Gastrocnemius medialis (tissue), 4 donors: Measurements from ENCODE around the gene ERGIC3. TPM values are rescaled to one million over a fixed set of nuclear protein-coding genes. Genes with fewer than 3 reads are reported as not detected.

Experiments used
- ATAC-seq, 2 donors: fragments of 150-250 bp; one replicate each; pipeline ENCODE4 v1.9.1; 2016
- DNase-seq, 2 donors: peaks; one replicate each; pipeline ENCODE4 v3.0.0-alpha.2; 2019
- H3K27ac ChIP-seq, 4 donors: fragments of 200-600 bp; sonication (generic); 1 replicate in 1 of 4; 2 replicates in 3 of 4; pipeline ENCODE4 v1.5.1; 2016 to 2018; ENCODE audit warnings: mild to moderate bottlenecking in 2 of 4, moderate library complexity in 1 of 4
- H3K27me3 ChIP-seq, 3 donors: fragments of 200-600 bp; sonication (generic) in 2 of 3; 1 replicate in 1 of 3; 2 replicates in 2 of 3; pipeline versions ENCODE4 v1.5.1 to v1.6.0; 2016 to 2019; ENCODE audit warnings: mild to moderate bottlenecking in 1 of 3, moderate library complexity in 1 of 3
- H3K36me3 ChIP-seq, 2 donors: fragments of 200-600 bp; sonication (generic) in 1 of 2; one replicate each; pipeline ENCODE4 v1.5.1; 2017 to 2018
- H3K4me1 ChIP-seq, 2 donors: fragments of 200-600 bp; sonication (generic) in 1 of 2; one replicate each; pipeline ENCODE4 v1.5.1; 2016 to 2017; ENCODE audit warnings: mild to moderate bottlenecking in 2 of 2
- H3K4me3 ChIP-seq, 4 donors: fragments of 200-600 bp; sonication (generic) in 3 of 4; 1 replicate in 1 of 4; 2 replicates in 3 of 4; pipeline ENCODE4 v1.5.1; 2016 to 2019; ENCODE audit warnings: mild to moderate bottlenecking in 2 of 4
- H3K9me3 ChIP-seq, 3 donors: fragments of 200-600 bp; sonication (generic) in 2 of 3; 1 replicate in 1 of 3; 2 replicates in 2 of 3; pipeline ENCODE4 v1.5.1; 2016 to 2019
- POLR2A ChIP-seq, 2 donors: fragments of 450-650 bp; IDR thresholded peaks; one replicate each; pipeline ENCODE4 v1.6.1; 2017; ENCODE audit warnings: antibody characterized with exemption in 2 of 2, mild to moderate bottlenecking in 2 of 2, moderate library complexity in 2 of 2
- in situ Hi-C, 4 donors: fragments of 200-750 bp; cut with MboI; loops; one replicate each; pipeline versions ENCODE4 v1.15.0 to v1.8.0; 2017; ENCODE audit warnings: low sequenced_read_pairs in 4 of 4
- intact Hi-C: fragments of 100-400 bp; cut with DNase I; formaldehyde crosslinking; loops from one replicate; pipeline ENCODE4 v1.15.1; 2023; ENCODE audit warnings: low total_unique reads
- total RNA-seq, 4 donors: library from RNA; depleted of rRNA; stranded (reverse); fragments of >200 nt; gene quantifications; one replicate each; pipeline versions ENCODE4 v1.1.0 to v1.2.3, GENCODE V29; 2016
- TF ChIP-seq, protein P1 (sequence below), 5 experiments: fragments of 450-650 bp in 3 of 5; fragments of 200-600 bp in 2 of 5; sonication (generic) in 2 of 5; IDR thresholded peaks in 4 of 5; conservative IDR thresholded peaks in 1 of 5; 1 replicate in 4 of 5; 2 replicates in 1 of 5; pipeline ENCODE4 v1.5.1; 2016 to 2019; ENCODE audit warnings: antibody characterized with exemption in 5 of 5, mild to moderate bottlenecking in 3 of 5, moderate library complexity in 3 of 5

Gene ERGIC3
- total RNA-seq, 4 donors from 2014 or later = 82.5 to 91.0 (median 89.2) TPM

DNA sequence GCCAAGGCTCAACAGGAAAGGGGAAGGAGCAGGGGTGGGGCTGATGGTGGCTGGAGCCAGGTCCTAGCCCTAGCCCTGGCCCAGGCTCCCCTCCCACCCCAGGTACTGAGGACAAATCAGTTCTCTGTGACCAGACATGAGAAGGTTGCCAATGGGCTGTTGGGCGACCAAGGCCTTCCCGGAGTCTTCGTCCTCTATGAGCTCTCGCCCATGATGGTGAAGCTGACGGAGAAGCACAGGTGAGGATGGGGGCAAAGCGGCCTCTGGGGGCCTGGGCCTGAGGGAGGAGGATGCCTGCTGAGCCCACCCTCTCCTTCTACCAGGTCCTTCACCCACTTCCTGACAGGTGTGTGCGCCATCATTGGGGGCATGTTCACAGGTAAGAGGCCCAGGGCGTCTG is 15.0 kb downstream of the ERGIC3 start:
- Histone ChIP-seq H3K4me3 (no peak overlapping the region), H3K9me3 (no peaks in the 10 kb centered on the region), H3K4me1 (no peaks in the 10 kb centered on the region), H3K36me3 (peaks cover 0 to 32% of the 10 kb centered on the region in 2 donors), H3K27me3 (no peaks in the 10 kb centered on the region), H3K27ac (no peak overlapping the region)
- no peak for TF ChIP-seq POLR2A (IDR thresholded peaks at IDR 0.05)
- TF ChIP-seq, protein P1, sequence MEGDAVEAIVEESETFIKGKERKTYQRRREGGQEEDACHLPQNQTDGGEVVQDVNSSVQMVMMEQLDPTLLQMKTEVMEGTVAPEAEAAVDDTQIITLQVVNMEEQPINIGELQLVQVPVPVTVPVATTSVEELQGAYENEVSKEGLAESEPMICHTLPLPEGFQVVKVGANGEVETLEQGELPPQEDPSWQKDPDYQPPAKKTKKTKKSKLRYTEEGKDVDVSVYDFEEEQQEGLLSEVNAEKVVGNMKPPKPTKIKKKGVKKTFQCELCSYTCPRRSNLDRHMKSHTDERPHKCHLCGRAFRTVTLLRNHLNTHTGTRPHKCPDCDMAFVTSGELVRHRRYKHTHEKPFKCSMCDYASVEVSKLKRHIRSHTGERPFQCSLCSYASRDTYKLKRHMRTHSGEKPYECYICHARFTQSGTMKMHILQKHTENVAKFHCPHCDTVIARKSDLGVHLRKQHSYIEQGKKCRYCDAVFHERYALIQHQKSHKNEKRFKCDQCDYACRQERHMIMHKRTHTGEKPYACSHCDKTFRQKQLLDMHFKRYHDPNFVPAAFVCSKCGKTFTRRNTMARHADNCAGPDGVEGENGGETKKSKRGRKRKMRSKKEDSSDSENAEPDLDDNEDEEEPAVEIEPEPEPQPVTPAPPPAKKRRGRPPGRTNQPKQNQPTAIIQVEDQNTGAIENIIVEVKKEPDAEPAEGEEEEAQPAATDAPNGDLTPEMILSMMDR (IDR thresholded peaks at IDR 0.05 in 4 of 5, conservative IDR thresholded peaks at IDR 0.05 in 1 of 5) = no peak
- intact Hi-C loops = no loop called here
- in situ Hi-C loops = no loop called here
- ATAC-seq = no peak
- no peak for DNase-seq

DNA sequence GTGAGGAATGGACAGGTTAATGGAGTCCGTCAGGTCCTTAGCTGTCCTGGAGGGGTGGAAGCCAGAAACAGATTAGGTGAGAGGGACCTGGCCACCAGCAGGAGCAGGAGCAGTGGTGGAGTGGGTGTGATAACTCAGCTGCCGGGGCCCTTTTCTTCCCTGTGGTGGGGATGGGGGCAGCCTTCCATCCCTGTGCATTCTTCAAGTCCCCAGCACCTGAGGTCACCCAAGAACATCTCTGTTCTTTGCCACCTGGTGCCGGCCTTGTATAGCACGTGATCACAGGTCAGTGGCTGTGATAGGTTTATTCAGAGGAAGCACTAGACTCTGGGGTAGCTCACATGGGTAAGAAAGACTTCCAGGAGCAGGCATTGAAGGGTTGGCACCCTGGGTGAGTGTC is 16.6 kb downstream of the ERGIC3 start:
- no peak for ATAC-seq
- intact Hi-C loops = no loop called here

DNA sequence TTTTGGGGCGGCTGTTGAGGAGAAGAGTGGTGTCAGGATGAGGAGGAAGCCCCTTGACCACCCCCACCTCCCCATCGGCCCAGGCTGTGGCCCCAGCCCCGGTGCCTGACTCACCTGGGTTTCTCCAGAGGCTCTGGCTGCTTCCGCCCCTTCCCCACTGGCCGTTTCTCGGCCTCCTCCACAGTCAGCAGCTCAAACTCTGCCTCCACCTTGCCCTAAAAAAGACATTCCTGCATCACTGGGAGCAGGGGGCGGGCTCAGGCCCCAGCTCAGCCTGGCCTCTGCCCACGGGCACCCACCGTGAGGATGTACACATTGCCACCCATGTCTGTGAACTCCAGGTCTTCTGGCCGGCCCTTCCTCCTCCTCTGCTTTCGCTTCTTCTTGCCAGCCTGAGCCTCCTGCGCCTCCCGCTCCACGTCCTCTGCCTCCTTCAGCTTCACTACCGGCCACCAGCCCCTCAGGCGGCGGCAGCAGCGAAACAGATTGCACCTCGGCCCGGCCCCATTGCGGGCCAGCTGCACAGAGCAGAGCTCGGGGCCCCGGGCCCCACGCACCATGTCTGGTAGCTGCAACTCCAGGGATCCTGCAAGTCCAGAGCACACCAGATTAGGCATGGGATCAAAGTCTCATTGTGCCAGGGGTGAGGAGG is 17.3 kb downstream of the ERGIC3 start:
- Histone ChIP-seq H3K4me3 (no peak overlapping the region), H3K27ac (no peak overlapping the region), H3K9me3 (no peaks in the 10 kb centered on the region), H3K36me3 (peaks cover 0 to 14% of the 10 kb centered on the region in 2 donors), H3K4me1 (no peaks in the 10 kb centered on the region), H3K27me3 (no peaks in the 10 kb centered on the region)
- no peak for TF ChIP-seq POLR2A (IDR thresholded peaks at IDR 0.05)
- TF ChIP-seq, protein P1 (IDR thresholded peaks at IDR 0.05 in 4 of 5, conservative IDR thresholded peaks at IDR 0.05 in 1 of 5) = no peak
- ATAC-seq (no peak), DNase-seq (no peak)
- intact Hi-C loops = no loop called here
- in situ Hi-C loops = no loop called here

More for the DNA sequence above, 16.6 kb downstream of the ERGIC3 start:
- in situ Hi-C loops = no loop called here
- Histone ChIP-seq H3K9me3 (no peaks in the 10 kb centered on the region), H3K4me3 (no peak overlapping the region), H3K4me1 (no peaks in the 10 kb centered on the region), H3K36me3 (peaks cover 0 to 20% of the 10 kb centered on the region in 2 donors), H3K27ac (no peak overlapping the region), H3K27me3 (no peaks in the 10 kb centered on the region)
- no peak for DNase-seq
- TF ChIP-seq, protein P1 (IDR thresholded peaks at IDR 0.05 in 4 of 5, conservative IDR thresholded peaks at IDR 0.05 in 1 of 5) = no peak
- no peak for TF ChIP-seq POLR2A (IDR thresholded peaks at IDR 0.05)

DNA sequence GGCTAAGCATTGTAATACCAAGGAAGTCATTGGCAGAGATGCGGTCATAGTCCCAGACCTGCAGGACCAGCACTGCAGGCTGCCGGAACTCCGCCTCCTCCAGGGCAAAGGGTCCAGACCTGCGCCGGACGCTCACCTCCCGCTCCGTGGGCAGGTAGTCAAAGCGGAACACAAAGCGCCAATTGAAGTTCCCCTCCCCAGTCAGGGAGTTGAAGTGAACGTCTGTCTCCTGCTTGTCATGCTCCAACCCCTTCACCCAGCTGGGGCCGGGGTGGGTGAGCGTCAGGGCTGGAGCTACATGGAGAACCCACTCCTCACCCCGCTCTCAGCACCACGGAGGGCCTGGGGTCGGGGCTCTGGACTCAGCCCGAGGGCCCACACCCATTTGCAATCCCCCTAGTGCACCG is 18.2 kb downstream of the ERGIC3 start:
- in situ Hi-C loops = no loop called here
- Histone ChIP-seq H3K4me3 (no peak overlapping the region), H3K27me3 (no peaks in the 10 kb centered on the region), H3K9me3 (no peaks in the 10 kb centered on the region), H3K4me1 (no peaks in the 10 kb centered on the region), H3K27ac (no peak overlapping the region), H3K36me3 (peaks cover 0 to 14% of the 10 kb centered on the region in 2 donors)
- ATAC-seq = no peak
- TF ChIP-seq, protein P1 (IDR thresholded peaks at IDR 0.05 in 4 of 5, conservative IDR thresholded peaks at IDR 0.05 in 1 of 5) = no peak
- TF ChIP-seq POLR2A (IDR thresholded peaks at IDR 0.05) = no peak
- intact Hi-C loops = no loop called here
- DNase-seq = no peak

DNA sequence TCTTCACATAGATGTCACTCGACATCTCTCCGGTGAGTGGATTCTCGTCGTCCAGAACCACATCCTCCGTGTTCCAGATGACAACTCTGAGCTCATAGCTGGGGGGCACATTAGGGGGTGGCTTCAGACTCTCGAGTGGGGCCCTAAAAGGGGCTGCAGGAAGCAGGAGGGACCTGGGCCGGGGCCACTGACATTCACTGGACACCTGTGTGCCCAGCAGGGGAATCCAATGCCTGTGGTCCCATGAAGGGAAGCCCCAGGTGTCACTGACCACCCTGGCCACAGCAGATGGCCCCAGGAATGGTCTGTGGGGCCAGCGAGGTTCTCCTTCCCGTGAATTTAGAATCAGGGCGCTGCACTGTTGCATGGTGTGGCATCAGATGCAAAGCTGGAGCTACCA is 18.7 kb downstream of the ERGIC3 start:
- Histone ChIP-seq H3K27me3 (no peaks in the 10 kb centered on the region), H3K36me3 (peaks cover 0 to 14% of the 10 kb centered on the region in 2 donors), H3K27ac (no peak overlapping the region), H3K4me1 (no peaks in the 10 kb centered on the region), H3K4me3 (no peak overlapping the region), H3K9me3 (no peaks in the 10 kb centered on the region)
- DNase-seq = no peak
- intact Hi-C loops (no loop called here), in situ Hi-C loops (no loop called here)
- no peak for ATAC-seq
- TF ChIP-seq POLR2A (IDR thresholded peaks at IDR 0.05) = no peak
- TF ChIP-seq, protein P1 (IDR thresholded peaks at IDR 0.05 in 4 of 5, conservative IDR thresholded peaks at IDR 0.05 in 1 of 5) = no peak
